Caco-2 (cell line): ENCODE data around the gene TMPRSS3. TPM values are rescaled to one million over a fixed set of nuclear protein-coding genes. Genes with fewer than 3 reads are reported as not detected.

Experiments
- BruUV-seq: library from RNA; stranded (reverse); fragments of 400-500 nt; replicated peaks from 2 replicates; lab custom pipeline; 2021; lab: Mats Ljungman, UMichigan
- CTCF ChIA-PET: fragments of 300-600 bp; sonication (Branson Sonifier 250); formaldehyde crosslinking; loops from one replicate; lab custom pipeline; 2022; ENCODE audit warnings: antibody characterized with exemption; lab: Charles Lee
- POLR2A ChIA-PET: fragments of 300-600 bp; sonication (Branson Sonifier 250); formaldehyde crosslinking; loops from one replicate; lab custom pipeline; 2022; ENCODE audit warnings: antibody characterized with exemption; lab: Charles Lee
- DNase-seq, 2 experiments: peaks; one replicate each; pipeline versions ENCODE4 v3.0.0 to v3.0.0-alpha.2; 2020 to 2022
- H3K27me3 ChIP-seq: replicated peaks from 2 replicates; pipeline ENCODE4 v1.6.0; 2011; ENCODE audit warnings: low read length; ENCODE audit not compliant: control insufficient read depth, insufficient read depth
- H3K36me3 ChIP-seq: 2 replicates; pipeline ENCODE4 v1.5.1; 2011; ENCODE audit warnings: low read length; ENCODE audit not compliant: control insufficient read depth, insufficient read depth
- H3K4me1 ChIP-seq: fragments of 250-450 bp; sonication (Bioruptor Pico); 2 replicates; pipeline ENCODE4 v1.5.1; 2020; ENCODE audit warnings: mild to moderate bottlenecking
- H3K4me3 ChIP-seq: 2 replicates; pipeline ENCODE4 v1.5.1; 2011; ENCODE audit warnings: low read depth, mild to moderate bottlenecking, control low read depth, low read length
- H3K9me3 ChIP-seq: fragments of 250-450 bp; sonication (Bioruptor Pico); 2 replicates; pipeline ENCODE4 v1.5.1; 2020; ENCODE audit warnings: mild to moderate bottlenecking, moderate library complexity
- H3K27ac Mint-ChIP-seq: one replicate; pipeline ENCODE4 v1.8.0; 2022; ENCODE audit warnings: mixed read lengths; ENCODE audit not compliant: unreplicated experiment
- H3K27me3 Mint-ChIP-seq: one replicate; pipeline ENCODE4 v1.8.0; 2022; ENCODE audit warnings: mixed read lengths; ENCODE audit not compliant: insufficient read depth, unreplicated experiment
- H3K36me3 Mint-ChIP-seq: one replicate; pipeline ENCODE4 v1.8.0; 2022; ENCODE audit warnings: mild to moderate bottlenecking, mixed read lengths; ENCODE audit not compliant: insufficient read depth, unreplicated experiment
- H3K4me1 Mint-ChIP-seq: one replicate; pipeline ENCODE4 v1.8.0; 2022; ENCODE audit warnings: low read depth, mixed read lengths; ENCODE audit not compliant: unreplicated experiment
- H3K4me3 Mint-ChIP-seq: one replicate; pipeline ENCODE4 v1.8.0; 2022; ENCODE audit warnings: mild to moderate bottlenecking, moderate library complexity, mixed read lengths; ENCODE audit not compliant: unreplicated experiment
- H3K9me3 Mint-ChIP-seq: one replicate; pipeline ENCODE4 v1.8.0; 2022; ENCODE audit warnings: mixed read lengths; ENCODE audit not compliant: unreplicated experiment
- intact Hi-C: fragments of 100-400 bp; cut with micrococcal nuclease; formaldehyde crosslinking; loops from one replicate; pipeline ENCODE4 v1.10.0; 2022; ENCODE audit not compliant: unreplicated experiment
- total RNA-seq: library from RNA; stranded (reverse); gene quantifications from 2 replicates; pipeline ENCODE4 v1.2.3, GENCODE V29; 2022
- TF ChIP-seq, protein P1 (sequence below), 2 experiments: fragments of 200-600 bp in 1 of 2; IDR thresholded peaks; 1 replicate in 1 of 2; 2 replicates in 1 of 2; pipeline versions ENCODE4 v1.5.1 to v1.8.0; 2011 to 2022; ENCODE audit warnings: antibody characterized with exemption in 1 of 2, control low read depth in 1 of 2, inconsistent platforms in 1 of 2, low read depth in 1 of 2, low read length in 1 of 2, mild to moderate bottlenecking in 1 of 2, moderate library complexity in 1 of 2; ENCODE audit not compliant: insufficient read depth in 1 of 2, severe bottlenecking in 1 of 2, unreplicated experiment in 1 of 2

Gene TMPRSS3
- total RNA-seq, 1 experiment from 2014 or later, result not detected

DNA sequence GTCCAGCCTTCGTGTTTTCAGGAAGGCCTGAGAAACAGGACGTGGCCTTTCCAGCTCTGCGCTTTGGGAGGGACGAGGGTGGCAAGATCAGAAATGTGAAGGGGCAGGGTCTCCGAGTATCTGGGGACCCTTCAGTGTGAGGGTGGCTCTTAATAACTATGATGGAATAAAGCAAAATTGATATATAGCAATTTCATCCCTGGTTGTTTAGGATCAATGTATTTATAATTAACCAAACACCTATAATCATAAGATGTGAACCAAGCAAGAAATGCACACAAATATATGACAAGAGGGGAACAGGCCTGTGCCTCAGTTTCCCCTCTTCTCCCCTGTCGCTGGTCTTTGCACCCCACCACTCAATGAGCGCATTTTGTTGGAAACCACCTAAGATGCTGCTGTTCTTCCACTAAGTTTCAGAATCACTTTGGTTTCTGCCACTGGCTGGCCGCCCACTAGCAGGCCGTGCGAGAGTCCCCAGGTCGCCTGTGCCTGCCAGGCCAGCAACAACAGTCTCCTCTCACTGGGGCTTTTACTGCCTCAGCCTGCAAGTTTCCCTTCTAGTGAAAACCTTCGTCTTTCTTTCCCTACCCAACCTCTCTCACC lies 44.4 kb upstream of the TMPRSS3 start:
- ChIA-PET CTCF (no interaction called here), POLR2A (no interaction called here)
- no peaks in the 10 kb centered on the region for H3K9me3 Mint-ChIP-seq
- TF ChIP-seq, protein P1, sequence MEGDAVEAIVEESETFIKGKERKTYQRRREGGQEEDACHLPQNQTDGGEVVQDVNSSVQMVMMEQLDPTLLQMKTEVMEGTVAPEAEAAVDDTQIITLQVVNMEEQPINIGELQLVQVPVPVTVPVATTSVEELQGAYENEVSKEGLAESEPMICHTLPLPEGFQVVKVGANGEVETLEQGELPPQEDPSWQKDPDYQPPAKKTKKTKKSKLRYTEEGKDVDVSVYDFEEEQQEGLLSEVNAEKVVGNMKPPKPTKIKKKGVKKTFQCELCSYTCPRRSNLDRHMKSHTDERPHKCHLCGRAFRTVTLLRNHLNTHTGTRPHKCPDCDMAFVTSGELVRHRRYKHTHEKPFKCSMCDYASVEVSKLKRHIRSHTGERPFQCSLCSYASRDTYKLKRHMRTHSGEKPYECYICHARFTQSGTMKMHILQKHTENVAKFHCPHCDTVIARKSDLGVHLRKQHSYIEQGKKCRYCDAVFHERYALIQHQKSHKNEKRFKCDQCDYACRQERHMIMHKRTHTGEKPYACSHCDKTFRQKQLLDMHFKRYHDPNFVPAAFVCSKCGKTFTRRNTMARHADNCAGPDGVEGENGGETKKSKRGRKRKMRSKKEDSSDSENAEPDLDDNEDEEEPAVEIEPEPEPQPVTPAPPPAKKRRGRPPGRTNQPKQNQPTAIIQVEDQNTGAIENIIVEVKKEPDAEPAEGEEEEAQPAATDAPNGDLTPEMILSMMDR (IDR thresholded peaks at IDR 0.05; ENCODE audit: insufficient read depth in 1 of 2, low read depth in 1 of 2, low read length in 1 of 2, severe bottlenecking in 1 of 2, unreplicated experiment in 1 of 2), result no peak
- no peaks in the 10 kb centered on the region for H3K27me3 ChIP-seq
- H3K27ac Mint-ChIP-seq, result no peak overlapping the region
- no peaks in the 10 kb centered on the region for H3K4me1 Mint-ChIP-seq
- DNase-seq, result no peak
- H3K27me3 Mint-ChIP-seq, result peaks cover 5% of the 10 kb centered on the region
- H3K4me3 Mint-ChIP-seq, result no peak overlapping the region
- BruUV-seq, result no TSS peak
- intact Hi-C loops, result no loop called here
- H3K9me3 ChIP-seq, result no peaks in the 10 kb centered on the region
- no peaks in the 10 kb centered on the region for H3K4me1 ChIP-seq
- no peaks in the 10 kb centered on the region for H3K36me3 Mint-ChIP-seq
- H3K4me3 ChIP-seq, result no peak overlapping the region
- no peaks in the 10 kb centered on the region for H3K36me3 ChIP-seq

DNA sequence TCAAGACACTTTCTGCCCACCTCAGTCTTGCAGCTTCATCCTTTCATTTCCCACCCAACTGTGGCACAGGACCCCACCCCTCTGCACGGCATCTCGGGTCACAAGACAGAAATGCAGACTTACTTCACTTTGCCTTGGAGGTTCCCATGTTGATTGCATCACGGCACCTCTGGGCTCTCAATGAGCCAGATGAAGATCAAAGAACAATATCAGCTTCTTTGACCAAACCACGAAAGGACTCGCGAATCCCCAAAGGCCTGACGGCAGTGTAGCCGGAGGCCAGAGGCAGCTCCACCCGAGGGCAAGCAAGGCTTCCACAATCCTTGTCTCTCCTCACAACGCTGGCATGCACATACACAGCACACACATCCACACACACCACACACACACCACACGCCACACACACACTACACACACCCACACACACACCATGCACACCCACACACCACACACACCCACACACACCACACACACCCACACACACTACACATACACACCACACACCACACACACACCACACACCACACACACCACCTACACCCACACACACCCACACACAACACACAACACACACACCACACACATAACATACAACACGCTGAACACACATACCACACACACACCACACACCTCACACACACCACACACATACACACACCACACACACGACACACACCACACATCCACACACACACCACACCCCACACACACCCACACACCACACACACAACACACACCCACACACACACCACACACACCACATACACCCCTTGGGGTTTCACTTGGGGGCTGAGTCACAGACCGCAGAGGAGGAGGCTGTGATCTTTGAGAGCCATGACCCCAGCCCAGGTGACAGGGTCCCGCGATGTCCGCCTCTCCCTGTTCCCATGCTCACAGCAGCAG lies 43.7 kb upstream of the TMPRSS3 start:
- Mint-ChIP-seq H3K27me3 (peaks cover 11% of the 10 kb centered on the region), H3K36me3 (no peaks in the 10 kb centered on the region), H3K4me1 (no peaks in the 10 kb centered on the region), H3K4me3 (no peak overlapping the region), H3K27ac (no peak overlapping the region), H3K9me3 (no peaks in the 10 kb centered on the region)
- no TSS peak for BruUV-seq
- Histone ChIP-seq H3K4me3 (no peak overlapping the region), H3K36me3 (no peaks in the 10 kb centered on the region), H3K27me3 (no peaks in the 10 kb centered on the region), H3K4me1 (no peaks in the 10 kb centered on the region), H3K9me3 (no peaks in the 10 kb centered on the region)
- TF ChIP-seq, protein P1 (IDR thresholded peaks at IDR 0.05; ENCODE audit: insufficient read depth in 1 of 2, low read depth in 1 of 2, low read length in 1 of 2, severe bottlenecking in 1 of 2, unreplicated experiment in 1 of 2), result no peak
- intact Hi-C loops, result no loop called here
- no peak for DNase-seq
- ChIA-PET CTCF (interaction anchor here (0.6 kb wide), 1 partner anchor 73 kb away, joined by 3 read pairs; no protein-coding TSS in a partner anchor), POLR2A (no interaction called here)

DNA sequence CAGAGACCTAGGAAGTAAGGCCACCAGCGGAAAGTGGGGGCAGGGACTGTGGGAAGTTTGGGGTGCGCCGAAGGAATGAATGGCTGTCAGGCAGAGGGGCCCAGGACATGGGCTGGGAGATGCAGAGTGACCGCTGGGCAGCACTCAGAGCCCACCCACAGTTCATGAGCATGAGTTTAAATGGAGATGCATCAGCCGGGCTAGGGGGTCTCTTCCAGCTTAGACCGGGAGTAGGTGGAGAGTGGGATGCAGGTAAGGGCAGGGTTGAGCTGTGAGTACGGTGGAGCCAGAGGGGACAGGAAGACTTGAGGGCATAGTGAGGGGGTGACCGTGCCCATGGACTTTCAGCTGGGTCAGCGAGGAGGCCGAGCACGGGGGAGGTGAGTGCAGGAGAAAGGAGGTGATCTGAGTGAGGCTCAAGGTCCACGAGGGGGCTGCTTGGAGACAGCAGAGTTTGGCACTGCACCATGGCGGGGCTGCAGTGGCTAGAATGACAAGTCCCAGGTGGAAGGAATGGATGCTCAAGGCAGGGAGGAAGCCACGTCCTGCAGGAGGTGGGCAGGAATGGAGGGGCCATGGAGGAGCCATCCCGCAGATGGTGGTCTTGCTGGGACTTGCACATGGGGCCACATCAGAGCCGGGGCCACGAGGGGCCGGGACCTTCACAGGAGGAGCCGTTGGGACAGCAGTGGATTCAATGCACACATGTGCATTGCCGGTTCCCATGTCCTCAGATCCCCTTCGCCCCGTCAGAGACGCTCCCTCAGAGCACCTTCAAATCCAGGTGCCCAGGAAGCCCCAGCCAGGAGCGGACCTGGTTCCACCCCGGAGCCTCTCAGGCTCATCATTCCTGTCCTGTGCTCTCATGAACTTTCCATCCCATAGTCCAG lies 42.7 kb upstream of the TMPRSS3 start:
- Mint-ChIP-seq H3K36me3 (no peaks in the 10 kb centered on the region), H3K27me3 (peaks cover 11% of the 10 kb centered on the region), H3K27ac (no peak overlapping the region), H3K4me1 (no peaks in the 10 kb centered on the region), H3K4me3 (no peak overlapping the region), H3K9me3 (no peaks in the 10 kb centered on the region)
- TF ChIP-seq, protein P1 (IDR thresholded peaks at IDR 0.05; ENCODE audit: insufficient read depth in 1 of 2, low read depth in 1 of 2, low read length in 1 of 2, severe bottlenecking in 1 of 2, unreplicated experiment in 1 of 2), result no peak
- ChIA-PET CTCF (no interaction called here), POLR2A (no interaction called here)
- intact Hi-C loops, result no loop called here
- H3K27me3 ChIP-seq, result no peaks in the 10 kb centered on the region
- no peaks in the 10 kb centered on the region for H3K4me1 ChIP-seq
- DNase-seq, result no peak
- H3K36me3 ChIP-seq, result no peaks in the 10 kb centered on the region
- no TSS peak for BruUV-seq
- no peak overlapping the region for H3K4me3 ChIP-seq
- no peaks in the 10 kb centered on the region for H3K9me3 ChIP-seq
